ENCODE results near the gene UNK.

Gene UNK, protein sequence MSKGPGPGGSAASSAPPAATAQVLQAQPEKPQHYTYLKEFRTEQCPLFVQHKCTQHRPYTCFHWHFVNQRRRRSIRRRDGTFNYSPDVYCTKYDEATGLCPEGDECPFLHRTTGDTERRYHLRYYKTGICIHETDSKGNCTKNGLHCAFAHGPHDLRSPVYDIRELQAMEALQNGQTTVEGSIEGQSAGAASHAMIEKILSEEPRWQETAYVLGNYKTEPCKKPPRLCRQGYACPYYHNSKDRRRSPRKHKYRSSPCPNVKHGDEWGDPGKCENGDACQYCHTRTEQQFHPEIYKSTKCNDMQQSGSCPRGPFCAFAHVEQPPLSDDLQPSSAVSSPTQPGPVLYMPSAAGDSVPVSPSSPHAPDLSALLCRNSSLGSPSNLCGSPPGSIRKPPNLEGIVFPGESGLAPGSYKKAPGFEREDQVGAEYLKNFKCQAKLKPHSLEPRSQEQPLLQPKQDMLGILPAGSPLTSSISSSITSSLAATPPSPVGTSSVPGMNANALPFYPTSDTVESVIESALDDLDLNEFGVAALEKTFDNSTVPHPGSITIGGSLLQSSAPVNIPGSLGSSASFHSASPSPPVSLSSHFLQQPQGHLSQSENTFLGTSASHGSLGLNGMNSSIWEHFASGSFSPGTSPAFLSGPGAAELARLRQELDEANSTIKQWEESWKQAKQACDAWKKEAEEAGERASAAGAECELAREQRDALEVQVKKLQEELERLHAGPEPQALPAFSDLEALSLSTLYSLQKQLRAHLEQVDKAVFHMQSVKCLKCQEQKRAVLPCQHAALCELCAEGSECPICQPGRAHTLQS
- total RNA-seq = 42.2 to 57.2 (median 46.0) reads per million in 4 donors

DNA sequence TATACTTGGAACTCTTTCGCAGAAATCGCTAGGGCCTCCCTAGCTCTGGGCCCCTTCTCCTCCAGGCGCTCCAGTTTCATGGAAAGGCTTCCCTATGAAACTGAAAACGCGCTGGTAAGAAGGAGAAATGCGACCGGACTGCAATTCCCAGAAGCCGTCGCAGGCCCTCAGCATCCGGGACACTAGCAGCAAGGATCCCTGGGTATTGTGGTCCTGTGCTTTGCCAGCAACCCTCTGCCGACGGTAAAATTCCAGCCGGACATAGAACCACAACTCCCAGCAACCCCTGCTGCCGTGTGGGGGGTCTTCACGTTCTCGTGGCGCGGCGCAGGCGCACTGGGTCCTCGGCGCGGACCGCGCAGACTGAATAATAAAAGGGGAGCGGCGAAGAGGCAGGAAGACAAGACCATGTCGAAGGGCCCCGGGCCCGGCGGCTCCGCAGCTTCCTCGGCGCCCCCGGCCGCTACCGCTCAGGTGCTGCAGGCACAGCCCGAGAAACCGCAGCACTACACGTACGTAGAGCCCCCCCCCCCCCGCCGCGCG is at the start of gene UNK:
TSS of gene UNK (plus strand) at position 334 of the 543 bp plus-strand sequence. CDS start at position 409, 75 bp downstream.
- peak; percentile 90 to 99 (median 94) for DNase-seq

DNA sequence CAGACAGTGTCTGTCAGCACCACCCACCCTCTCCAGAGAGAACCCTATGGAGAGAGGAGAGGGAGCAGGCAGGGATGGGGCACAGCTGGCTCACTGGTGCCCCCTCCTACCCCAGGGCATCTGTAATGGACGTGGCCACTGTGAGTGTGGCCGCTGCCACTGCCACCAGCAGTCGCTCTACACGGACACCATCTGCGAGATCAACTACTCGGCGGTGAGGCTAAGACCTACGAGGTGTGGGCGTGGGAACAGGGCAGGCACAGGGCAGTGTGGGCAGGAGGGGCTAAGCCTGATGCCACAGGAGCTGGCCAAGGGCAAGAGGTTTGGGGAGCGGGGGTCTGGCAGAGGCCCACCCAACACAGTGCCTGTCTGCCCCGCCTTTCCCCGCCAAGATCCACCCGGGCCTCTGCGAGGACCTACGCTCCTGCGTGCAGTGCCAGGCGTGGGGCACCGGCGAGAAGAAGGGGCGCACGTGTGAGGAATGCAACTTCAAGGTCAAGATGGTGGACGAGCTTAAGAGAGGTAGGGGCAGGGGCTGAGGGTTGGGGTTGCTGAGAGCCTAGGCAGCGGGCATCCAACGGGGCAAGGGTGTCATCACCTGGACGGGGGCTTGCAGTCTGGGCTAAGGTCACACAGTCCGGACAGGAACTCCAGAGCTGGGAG is 48.3 kb upstream of the UNK start:
- no peak for DNase-seq

DNA sequence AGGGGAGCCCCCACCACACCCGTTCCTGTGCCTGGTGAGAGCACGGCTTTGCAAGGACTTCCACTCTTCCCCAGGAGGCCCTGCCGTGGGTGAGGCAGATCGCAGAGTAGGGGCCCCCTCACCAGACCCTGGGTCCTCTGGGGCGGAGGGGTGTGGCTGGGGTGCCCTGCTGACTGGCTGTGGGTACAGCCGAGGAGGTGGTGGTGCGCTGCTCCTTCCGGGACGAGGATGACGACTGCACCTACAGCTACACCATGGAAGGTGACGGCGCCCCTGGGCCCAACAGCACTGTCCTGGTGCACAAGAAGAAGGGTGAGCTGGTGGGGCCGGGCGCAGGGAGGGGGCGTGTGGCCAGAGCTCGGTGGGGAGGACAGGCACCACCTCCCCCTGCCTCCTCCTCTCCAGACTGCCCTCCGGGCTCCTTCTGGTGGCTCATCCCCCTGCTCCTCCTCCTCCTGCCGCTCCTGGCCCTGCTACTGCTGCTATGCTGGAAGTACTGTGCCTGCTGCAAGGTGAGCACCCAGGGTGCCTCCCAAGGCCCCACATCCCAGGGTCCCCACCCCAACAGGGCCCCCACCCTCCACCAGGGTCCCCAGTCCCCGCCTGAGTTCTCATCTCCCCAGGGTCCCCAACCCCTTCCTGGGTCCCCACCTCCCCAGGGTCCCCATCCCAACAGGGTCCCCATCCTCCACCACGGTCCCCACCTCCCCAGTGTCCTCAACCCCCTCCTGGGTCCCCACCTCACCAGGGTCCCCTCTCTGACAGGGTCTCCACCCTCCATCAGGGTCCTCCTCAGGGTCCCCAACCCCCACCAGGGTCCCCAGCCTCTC is 47.3 kb upstream of the UNK start:
- DNase-seq = no peak

DNA sequence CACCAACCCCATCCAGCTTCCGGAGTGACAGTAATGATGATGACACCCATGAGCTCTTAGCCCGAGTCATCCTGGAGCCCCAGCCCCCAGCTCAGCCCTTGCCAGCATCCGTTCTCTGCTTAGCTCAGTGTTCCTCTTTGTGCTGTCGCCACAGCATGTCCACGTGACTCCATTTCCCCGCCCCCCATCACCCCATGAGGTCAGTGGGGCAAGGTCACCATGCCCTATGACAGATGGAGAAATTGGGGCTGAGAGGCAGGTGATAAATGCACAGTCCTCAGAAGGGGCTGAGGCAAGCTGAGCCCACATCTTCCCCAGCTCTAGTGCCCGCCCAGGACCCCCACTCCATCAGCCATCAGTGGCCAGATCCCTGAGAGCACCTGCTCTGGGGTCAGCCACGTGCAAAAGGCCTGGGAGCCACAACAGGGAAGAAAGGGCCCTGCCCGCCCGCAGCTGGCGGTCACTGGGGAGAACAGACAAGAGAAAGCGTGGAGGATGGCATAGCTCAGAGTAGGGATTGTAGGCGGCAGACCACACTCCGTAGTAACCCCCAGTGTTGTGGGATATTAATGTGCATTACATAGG is 46.3 kb upstream of the UNK start:
- peak in 1 of 5 donors; percentile 59 for DNase-seq

DNA sequence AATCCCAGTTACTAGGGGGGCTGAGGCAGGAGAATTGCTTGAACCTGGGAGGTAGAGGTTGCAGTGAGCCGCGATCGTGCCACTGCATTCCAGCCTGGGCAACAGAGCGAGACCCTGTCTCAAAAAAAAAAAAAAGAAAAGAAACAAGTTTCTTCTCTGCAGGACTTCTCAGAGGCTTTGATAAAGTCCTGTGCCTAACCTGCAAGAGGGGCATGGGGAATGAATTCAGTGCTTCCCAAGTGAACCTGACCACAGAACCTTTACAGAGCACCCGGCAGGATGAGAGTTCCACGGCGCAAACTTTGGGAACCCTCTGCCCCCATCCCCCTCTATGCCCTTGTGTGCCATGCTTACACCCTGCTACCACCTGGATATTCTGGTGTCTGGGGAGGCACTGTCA is 45.4 kb upstream of the UNK start:
- DNase-seq = no peak

DNA sequence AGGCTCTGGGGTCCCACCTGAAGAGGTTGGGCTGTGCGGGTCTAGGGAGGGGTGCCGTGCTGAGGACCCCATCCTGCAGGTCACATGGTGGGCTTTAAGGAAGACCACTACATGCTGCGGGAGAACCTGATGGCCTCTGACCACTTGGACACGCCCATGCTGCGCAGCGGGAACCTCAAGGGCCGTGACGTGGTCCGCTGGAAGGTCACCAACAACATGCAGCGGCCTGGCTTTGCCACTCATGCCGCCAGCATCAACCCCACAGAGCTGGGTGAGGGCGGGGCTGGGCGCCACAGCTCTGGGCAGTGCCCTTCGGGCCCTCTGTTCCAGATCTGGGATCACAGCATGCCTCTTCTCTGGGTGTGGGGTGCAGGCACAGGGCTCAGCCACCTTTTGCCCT is 44.8 kb upstream of the UNK start:
- no peak for DNase-seq

DNA sequence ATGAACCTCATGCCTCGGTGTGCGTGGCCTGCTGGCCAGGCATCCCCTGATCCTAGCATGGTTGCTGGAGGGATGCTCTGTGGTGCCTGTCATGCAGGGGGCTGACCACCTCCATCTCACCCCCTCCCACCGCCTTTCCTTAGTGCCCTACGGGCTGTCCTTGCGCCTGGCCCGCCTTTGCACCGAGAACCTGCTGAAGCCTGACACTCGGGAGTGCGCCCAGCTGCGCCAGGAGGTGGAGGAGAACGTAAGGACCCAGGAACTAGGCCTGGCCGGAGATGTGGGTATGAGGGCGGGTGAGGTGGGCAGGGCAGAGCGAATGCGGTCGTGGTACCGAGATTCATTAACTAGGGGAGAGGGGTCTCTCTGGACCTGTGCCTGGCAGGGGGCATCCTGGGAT is 44.4 kb upstream of the UNK start:
- no peak for DNase-seq

DNA sequence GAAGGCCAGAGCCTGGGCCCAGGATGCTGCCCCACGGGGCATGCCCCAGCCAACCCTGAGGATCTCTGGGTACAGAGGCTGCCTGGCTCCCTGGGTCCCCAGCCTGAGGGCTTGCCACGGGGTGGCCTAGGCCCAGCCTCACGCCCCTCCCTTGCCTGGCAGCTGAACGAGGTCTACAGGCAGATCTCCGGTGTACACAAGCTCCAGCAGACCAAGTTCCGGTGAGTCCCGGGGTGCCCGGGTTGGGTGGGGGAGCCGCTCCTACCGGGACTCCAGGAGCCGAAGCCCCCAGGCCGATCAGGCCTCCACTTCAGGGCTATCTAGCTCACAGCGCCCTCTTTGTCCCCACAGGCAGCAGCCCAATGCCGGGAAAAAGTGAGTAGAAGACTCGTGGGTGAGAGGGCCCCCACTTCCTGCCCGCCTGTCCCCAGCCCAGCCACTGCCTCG is 44.0 kb upstream of the UNK start:
- DNase-seq = no peak

DNA sequence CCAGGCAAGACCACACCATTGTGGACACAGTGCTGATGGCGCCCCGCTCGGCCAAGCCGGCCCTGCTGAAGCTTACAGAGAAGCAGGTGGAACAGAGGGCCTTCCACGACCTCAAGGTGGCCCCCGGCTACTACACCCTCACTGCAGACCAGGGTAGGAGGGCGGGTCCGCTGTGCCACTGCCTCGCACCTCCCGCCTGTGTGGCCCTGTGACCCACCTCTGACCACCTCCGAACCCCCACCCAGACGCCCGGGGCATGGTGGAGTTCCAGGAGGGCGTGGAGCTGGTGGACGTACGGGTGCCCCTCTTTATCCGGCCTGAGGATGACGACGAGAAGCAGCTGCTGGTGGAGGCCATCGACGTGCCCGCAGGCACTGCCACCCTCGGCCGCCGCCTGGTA is 42.3 kb upstream of the UNK start:
- DNase-seq = no peak

DNA sequence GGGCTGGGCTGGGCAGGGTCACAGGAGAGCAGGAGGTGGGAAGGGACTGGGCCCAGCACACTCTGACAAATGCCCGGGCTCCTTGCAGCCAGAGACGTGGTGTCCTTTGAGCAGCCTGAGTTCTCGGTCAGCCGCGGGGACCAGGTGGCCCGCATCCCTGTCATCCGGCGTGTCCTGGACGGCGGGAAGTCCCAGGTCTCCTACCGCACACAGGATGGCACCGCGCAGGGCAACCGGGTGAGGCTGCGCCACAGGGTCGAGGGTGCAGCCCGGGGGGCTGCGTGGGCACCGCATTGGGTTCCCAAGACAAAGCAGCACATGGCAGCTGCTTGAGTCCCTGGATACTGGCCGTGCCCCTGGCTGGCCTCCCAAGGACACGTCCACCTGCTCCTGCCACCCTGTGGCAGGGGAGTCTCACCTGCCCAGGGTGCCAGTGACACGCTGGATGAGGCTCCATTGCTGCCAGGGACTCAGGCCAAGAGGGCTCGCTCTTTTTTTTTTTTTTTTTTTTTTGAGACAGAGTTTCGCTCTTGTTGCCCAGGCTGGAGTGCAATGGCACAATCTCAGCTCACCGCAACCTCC is 40.9 kb upstream of the UNK start:
- no peak for DNase-seq

DNA sequence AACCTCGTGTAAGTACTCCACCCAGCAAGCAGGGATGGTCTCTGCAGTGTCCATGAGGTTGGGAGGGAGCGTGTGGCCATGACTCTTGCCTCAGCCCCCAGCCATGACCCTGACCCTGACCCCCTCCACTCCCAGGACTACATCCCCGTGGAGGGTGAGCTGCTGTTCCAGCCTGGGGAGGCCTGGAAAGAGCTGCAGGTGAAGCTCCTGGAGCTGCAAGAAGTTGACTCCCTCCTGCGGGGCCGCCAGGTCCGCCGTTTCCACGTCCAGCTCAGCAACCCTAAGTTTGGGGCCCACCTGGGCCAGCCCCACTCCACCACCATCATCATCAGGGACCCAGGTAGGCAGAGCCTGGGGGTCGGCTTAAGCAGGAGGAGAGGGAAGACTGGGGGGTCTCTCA is 35.9 kb upstream of the UNK start:
- DNase-seq = no peak

DNA sequence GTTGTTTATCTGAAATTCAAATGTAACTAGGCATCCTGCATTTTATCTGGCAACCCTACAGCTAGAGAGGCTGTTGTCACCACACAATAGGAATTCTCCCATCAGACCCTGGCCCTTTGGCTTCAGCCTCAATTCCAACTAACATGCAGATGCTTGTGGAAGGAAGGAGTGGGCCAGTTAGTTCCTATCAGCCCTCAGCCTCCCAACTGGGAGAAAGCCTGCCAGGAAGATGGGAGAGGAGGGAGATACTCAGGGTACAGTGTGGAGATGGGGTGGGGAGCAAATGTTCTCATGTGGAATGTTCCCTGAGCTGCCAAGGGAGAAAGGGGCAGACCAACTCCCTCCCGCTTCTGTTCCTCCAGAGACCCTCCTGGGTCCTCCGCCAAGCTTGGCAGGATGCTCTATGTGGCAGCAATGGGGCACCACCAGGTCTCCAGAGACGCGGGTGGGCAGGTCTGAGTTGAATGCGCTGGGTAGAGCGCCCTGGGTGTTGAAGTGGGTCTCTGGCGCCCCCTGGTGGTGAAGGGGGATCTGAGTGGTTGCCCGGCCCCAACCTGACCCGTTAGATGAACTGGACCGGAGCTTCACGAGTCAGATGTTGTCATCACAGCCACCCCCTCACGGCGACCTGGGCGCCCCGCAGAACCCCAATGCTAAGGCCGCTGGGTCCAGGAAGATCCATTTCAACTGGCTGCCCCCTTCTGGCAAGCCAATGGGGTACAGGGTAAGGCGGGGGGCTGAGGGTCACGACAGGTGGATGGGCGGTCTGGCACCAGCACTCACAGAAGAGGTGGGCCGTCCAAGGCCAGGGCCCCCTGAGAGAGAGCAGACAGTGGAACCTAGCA is 34.8 kb upstream of the UNK start:
- peak; percentile 68 to 87 (median 77) for DNase-seq

DNA sequence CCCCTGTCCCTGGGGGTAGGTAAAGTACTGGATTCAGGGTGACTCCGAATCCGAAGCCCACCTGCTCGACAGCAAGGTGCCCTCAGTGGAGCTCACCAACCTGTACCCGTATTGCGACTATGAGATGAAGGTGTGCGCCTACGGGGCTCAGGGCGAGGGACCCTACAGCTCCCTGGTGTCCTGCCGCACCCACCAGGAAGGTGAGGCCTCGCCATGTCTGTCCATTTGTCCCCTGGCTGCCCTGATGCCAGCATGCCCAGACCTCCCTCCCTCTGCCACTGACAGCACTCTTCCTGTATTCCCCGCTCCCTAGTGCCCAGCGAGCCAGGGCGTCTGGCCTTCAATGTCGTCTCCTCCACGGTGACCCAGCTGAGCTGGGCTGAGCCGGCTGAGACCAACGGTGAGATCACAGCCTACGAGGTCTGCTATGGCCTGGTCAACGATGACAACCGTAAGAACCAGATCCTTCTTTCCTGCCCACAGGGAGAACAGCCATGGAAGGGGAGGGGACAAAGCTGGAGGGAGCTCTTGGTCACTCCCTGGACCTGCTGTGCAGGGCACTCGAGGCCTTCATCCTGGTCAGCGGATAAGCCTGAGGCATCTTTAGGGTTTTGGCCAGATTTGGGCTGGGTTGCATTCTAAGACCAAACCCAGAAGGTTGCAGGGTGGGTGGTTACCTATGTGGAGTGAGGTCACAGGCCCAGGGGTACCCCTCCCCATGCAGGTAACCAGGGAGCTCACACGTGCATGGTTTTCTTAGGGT is 33.8 kb upstream of the UNK start:
- no peak for DNase-seq

DNA sequence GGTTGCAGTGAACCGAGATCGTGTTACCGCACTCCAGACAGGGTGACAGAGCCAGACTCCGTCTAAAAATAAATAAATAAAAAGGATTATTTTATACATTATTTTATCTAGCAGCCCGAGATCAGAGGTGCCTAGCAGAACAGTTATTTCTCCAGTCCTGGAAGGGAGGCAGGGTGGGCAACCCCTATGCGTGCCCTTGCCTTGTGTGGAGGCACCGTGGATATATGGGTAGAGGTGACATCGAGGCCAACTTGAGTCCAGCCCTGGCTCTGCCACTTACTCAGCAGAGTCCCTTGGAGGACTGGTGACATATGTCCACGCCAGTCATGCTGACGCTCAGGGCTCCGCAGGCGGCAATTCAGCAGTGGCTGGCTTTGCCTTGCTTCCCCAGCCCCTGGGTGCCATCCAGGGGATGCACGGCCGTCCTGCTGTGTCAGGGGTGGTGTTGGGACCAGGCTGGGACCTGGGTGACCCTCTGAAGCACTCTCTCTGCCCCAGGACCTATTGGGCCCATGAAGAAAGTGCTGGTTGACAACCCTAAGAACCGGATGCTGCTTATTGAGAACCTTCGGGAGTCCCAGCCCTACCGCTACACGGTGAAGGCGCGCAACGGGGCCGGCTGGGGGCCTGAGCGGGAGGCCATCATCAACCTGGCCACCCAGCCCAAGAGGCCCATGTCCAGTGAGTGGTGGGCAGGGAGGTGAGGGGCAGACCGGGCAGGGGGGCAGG is 32.8 kb upstream of the UNK start:
- DNase-seq = no peak

DNA sequence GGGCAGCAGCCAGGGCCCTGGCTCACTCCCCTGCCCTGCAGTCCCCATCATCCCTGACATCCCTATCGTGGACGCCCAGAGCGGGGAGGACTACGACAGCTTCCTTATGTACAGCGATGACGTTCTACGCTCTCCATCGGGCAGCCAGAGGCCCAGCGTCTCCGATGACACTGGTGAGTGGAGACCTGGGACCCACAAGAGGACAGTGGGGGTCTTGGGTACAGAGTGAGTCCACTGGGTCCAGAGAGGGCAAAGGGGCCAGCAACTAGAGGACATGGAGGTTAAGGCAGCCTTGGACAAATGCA is 32.2 kb upstream of the UNK start:
- DNase-seq = no peak

DNA sequence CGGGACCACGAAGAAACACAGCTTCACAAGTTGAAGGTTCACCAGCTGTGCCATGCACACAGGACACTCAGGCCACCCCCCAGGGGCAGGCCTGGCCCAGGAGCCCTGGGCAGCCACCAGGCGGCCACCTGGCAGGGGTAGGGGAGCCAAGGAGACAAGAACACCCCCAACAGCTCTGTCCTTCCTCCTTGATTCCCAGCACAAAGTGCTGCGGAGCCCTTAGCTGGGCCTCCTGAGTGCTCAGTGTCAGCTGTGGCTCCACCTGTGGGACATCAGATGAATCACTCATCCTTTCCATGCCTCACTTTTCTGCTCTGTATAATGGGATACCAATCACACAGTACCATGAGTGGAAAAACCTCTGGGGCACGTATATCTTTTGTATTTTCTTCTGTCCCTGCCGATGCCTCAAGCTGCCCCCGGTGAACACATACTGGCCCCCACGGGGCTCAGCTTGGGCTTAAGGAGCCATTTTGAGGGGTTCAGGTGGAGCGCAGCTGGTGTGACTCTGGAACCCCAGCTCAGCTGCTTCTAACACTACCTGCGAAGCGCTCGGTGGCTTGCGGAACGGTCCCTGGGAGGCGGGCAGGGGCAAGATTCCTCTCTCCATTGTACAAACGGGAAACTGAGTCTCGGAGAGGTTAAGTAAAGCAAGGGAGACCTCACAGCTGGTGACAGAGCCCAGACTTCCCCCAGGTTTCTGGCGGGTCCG is 31.6 kb upstream of the UNK start:
- no peak for DNase-seq

DNA sequence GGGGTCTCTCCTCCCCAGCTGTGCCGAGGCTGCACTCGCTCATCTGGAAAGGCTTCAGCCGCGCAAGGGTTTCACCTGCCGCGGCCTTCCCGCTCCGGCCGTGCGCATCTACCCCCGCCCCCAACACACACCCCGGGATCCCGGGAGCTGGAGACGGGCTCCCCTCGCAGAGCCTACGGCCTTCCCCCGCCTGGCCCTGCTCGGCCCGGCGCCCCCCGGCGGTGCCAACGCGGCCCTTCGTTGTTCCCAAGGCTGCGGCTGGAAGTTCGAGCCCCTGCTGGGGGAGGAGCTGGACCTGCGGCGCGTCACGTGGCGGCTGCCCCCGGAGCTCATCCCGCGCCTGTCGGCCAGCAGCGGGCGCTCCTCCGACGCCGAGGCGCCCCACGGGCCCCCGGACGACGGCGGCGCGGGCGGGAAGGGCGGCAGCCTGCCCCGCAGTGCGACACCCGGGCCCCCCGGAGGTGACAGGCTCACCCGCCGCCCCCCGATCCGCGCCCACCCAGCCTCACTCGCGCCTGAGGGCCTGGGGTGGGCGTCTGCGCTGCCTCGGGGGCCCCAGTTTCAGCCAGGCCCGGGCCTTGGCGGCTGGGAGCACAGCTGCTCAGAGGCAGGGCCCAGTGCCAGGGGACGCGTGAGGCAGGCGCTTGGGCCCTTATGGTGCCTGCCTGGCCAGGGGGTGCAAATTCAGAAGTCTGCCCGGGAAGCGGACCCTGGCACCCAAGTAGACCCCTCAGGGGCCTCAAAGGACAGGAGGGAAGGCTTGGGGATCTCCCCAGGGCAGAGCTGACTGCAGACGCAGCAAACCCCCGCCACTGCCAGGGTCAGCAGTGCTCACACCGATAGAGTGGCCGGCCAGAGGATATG is 30.9 kb upstream of the UNK start:
- DNase-seq = peak; percentile 52 to 72 (median 59)

Measured in T-helper 1 cell (primary cell).